GM19395 (cell line): ENCODE data around the gene OGDHL.
A peak's percentile ranks its signal among the peaks of the same experiment; 100 is the strongest.
"Not testable (repeated sequence)": the region's sequence is repeated elsewhere in the genome, so short reads cannot be mapped to it uniquely, and the experiment has no call there.

Experiments
- ATAC-seq: cut with Tn5 transposase; IDR thresholded peaks from one replicate; pipeline ENCODE4 v1.9.1; 2021; ENCODE audit warnings: mild to moderate bottlenecking, moderate library complexity; ENCODE audit not compliant: unreplicated experiment

The OGDHL gene

DNA sequence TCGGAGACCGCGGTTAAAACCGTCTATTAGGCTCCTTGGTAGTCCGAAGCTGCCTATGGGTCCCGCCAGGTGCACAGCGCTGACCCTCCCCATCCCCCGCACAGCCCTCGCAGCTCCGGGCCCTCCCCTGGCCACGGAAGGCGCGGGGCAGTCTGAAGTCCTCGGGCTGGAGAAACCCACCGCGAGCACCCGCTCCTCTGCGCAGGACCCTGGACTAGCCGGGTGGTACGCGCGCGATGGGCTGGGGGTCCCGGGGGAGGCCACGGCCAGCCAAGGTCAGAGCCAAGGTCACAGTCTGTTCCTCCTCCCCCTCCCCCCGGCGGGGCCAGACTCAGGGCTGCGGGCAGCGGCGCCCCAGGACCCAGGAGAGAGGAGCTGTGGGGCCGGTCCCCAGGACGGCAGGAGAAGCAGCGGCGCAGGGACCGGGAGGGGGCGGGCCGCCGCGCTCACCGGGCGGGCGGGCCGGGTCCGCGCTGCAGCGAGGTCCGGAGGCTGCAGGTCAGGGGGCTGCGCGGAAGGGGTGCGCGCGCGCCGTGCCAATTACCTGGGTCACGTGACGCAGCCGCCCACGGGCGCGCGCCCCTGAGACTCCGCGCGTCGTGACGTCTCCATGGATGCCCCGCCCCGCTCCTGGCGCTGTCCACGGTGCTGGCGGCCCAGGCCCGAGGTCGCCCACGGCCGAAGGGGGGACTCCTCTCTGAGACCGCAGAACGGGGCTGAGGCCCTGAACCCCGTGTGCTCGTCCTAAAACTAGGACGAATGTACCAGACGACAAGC is at the start of gene OGDHL:
OGDHL (minus strand) TSS at position 535 of the 777 bp plus-strand sequence. CDS start 3,731 bp downstream, outside the sequence.
- peak; percentile 76 for ATAC-seq

DNA sequence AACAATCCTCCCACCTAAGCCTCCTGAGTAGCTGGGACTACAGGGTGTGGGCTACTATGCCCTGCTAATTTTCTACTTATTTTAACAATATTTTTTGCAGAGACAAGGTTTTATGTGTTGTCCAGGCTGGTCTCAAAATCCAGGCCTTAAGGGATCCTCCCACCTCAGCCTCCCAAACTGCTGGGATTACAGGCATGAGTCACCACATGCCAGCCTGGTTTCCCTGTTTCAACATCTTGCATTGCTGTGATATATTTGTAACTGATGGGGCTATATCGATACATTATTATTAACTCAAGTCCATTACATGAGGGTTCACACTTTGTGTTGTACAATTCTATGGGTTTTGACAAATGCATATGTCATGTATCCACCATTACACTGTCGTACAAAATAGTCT is 41.9 kb upstream of the OGDHL start:
- ATAC-seq: no peak

DNA sequence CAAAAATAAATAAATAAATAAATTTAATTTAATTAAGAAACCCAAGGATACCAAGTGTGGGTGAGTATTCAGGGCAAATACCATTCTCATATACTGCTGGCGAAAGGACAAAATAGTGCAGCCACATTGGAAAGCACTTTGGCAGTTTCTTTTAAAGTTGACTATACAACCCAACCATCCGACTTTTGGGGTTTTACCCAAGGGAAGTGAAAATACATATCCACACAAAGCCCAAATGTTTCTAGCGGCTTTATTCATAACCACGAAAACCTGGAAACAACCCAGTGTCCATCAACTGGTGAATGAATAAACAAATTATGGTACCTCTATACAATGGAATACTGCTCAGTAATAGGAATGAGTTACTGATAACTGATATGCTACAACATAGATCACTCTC is 36.2 kb upstream of the OGDHL start:
- no peak for ATAC-seq

GRCh38 chr10:49791100-49791499 is 29.0 kb upstream of the OGDHL start:
- ATAC-seq: no peak

DNA sequence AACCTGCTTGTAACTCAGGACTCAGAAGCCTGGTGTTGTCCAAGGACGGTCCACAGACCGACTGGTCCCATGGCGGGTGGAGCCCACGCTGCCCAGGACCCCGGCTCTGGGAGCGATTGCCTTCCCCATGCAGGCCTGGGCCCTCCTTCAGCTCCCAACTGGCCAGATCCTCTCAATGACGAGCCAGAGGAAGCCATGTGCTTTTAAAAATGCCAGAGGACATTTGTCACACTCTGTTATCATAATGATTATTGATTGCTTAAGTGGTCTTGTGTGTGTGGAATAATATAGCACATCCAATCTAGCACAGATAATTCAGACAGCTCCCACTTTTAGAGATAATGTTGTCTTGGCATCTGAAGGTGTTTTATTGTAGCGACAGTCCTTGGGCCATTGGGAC is 22.6 kb upstream of the OGDHL start:
- no peak for ATAC-seq

DNA sequence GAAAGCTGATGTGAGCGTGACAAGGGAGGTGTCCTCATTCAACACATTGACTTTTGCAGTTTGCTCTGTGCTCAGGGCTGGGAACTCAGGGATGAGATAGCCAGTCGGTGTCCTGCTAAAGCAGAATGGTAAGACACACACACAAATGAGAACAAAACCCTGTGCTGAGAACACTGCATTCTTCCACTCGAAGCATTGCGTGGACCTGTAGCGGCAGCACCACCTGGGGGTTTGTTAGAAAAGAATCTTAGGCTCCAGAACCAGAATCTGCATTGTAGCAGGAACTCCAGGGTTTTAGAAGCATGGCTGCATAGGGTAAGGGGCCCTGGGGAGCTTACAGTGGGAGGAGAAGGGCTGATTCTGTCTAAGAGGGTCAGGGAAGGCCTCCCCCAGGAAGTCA is 21.5 kb upstream of the OGDHL start:
- no peak for ATAC-seq

- ATAC-seq: no peak
Measured at GRCh38 chr10:49781247-49781646, 19.1 kb upstream of the OGDHL start.

DNA sequence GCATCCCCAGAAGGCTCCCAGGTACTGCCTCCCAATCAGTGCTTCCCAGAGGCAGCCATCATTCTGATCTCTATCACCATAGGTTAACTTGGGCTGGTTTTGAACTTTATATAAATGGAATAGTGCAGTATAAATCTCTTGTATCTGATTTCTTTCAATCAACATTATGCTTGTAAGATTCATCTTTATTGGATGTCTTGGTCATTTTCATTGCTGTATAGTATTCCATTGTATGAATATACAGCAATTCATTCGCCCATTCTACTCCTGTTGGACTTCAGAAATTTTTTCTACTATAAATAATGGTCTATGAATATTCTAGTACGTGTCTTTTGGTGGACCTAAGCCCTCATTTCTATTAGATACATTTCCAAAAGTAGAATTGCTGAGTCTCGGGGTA is 16.1 kb upstream of the OGDHL start:
- ATAC-seq: no peak

DNA sequence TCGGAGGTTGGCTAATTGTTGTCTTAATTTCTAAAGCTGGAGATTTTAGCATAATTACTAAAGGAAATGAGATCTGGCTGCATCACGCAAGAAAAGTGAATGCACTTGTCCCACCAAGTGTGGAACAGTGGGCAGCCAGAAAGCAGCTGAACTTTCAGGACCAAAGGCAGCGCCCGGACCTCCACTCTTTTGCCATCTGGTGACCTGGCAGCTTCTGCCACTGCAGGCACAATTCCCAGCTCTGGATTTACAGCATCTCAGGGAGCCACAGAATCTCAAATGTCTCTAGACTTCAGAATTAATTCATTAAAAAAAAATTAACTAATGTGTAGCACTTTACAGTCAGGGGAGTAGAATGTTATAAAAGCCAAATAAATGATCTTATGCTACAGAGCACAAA is 14.7 kb upstream of the OGDHL start:
- no peak for ATAC-seq

- no peak for ATAC-seq
Measured at GRCh38 chr10:49775014-49775413, 12.9 kb upstream of the OGDHL start.

DNA sequence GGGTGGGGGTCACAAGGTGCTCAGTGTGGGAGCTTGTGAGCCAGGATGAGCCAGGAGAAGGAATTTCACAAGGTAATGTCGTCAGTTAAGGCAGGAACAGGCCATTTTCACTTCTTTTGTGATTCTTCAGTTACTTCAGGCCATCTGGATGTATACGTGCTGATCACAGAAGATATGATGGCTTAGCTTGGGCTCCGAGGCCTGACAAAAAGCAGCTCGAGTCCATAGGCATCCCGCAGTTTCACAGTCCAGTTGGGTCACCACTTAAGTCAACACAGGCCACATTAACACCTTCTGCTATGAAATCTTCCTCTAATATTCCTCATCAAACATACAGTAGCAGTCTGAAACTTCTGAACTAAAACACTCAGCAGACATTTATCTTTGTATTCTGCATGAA is 10.8 kb upstream of the OGDHL start:
- not testable (repeated sequence) for ATAC-seq

DNA sequence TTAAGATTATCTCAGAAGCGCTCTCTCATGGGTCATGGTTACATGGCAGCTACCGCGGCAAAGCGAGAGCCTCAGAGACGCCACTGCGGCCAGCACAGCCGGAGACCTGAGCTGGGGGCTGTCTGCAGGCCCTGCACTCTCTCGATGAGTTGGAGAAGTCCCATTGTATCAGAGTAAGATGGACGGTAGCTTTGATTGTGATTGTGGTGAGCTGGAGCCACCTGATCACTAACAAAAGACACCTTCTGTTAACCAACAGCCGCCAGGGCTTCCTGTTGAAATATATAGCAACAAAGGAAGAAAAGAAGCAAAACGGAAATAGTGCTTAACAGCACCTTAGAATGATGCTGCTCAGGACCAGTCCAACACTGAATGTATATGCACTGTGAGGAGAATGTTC is 8.9 kb upstream of the OGDHL start:
- not testable (repeated sequence) for ATAC-seq

DNA sequence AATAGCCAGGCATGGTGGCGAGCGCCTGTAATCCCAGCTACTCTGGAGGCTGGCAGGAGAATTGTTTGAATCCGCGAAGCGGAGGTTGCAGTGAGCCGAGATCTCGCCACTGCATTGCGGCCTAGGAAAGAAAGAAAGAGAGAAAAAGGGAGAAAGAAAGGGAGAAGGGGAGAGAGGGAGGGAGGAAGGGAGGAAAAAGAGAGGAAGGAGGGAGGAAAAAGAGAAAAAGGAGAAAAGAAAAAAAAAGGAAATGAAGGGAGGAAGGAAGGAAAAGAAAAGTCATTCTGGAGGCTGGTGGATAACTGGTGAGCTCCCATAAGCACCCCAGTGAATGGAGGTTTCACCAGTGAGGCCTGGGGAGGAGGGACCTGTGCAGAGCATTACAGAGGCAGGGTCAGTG is 7.6 kb upstream of the OGDHL start:
- ATAC-seq: no peak

DNA sequence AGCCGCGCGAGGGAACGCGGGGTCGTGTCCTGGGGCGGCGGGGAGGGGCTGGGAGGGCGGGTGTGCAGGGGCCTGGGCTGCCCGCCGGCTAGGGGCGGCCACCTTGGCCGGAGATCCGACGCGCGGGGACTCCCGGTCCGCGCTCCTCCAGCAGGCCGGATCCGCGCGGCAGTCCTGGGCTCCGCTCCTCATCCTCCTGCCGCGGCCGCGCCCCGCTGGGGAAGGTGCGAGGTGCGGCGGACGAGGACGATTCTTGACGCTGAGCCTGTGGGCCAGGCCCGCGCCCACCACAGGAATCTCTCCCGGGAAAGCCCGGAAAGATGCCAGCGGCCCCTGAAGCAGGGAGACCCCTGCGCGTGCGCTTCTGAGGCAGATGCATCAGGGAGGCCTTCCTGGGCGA is 6.6 kb upstream of the OGDHL start:
- no peak for ATAC-seq

DNA sequence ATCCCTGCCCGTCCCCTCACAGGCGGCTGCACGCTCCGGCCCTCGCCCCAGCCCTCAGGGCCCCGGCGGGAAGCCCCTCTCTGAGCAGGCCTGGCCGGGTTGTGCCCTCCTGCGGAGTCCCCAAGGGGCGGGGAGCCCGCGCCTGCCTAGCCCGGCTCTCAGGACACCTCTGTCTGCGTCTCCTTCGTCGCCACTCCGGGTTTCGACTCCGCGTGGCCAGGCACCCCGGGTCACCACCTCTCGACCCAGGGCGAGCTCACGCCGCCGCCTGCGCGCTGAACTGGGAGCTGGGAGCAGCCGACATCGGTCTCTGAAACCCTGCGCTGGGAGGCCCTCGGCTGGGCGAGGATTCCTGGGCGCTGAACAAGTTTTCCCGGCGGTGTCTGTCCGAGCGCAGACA is 6.2 kb upstream of the OGDHL start:
- ATAC-seq: no peak

DNA sequence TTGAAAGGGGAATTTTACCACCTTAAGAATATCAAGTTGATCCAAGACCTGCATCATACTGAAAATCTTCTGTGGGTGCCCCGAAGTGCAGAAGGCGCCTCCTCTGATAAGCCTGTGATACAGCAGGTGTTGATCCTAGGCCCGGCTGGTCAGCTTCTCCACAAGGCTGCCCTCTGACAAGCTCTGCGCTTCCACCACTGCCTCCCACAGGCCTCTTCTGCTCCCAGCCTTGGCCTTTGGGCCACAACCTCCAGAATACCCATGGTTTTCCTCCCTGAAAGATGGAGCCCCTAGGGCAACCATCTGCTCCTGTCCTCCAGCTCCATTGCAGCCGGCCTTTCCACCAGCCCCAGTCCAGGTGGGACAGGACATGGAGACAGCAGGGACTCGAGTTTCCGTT is 5.6 kb upstream of the OGDHL start:
- ATAC-seq: no peak

DNA sequence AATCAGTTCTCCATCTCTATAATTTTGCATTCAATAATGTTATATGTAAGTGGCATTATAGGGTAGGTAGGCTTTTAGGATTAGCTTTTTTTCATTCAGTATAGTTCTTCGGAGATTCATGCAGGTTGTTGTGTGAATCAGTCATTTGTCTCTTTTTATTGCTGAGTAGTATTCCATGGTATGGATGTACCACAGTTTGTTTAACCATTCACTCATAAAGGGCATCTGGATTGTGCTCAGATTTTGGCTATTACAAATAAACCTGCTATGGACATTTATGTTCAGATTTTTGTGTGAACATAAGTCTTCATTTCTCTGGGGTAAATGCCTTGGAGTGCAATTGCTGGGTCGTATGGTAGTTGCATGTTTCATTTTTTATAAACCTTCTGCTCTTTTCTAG is 4.4 kb upstream of the OGDHL start:
- no peak for ATAC-seq

GRCh38 chr10:49762566-49762877 is 399 bp upstream of the OGDHL start:
- no peak for ATAC-seq

GRCh38 chr10:49761201-49761788 is 828 bp downstream of the OGDHL start:
- ATAC-seq: no peak

DNA sequence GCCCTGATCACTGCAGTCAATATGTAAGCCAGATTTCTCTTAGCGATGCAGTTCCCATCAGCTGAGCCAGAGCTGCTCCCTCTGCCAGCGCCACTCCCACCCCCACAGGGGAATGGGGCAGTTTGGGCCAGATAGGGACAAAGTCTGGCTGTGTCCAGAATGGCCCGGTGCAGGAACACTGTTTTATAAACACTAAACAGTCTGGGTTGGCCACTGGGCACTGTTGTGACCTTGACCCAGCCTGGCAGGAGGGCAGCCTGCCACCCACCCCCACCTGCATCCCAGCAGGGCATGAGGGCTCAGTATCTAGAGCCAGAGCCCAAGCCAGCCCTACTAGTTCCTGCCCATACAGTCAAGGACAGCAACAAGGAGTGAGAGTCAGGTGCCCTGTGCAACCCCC is 1.3 kb downstream of the OGDHL start:
- ATAC-seq: no peak

GRCh38 chr10:49759787-49760551 is 2.2 kb downstream of the OGDHL start:
- ATAC-seq: no peak

DNA sequence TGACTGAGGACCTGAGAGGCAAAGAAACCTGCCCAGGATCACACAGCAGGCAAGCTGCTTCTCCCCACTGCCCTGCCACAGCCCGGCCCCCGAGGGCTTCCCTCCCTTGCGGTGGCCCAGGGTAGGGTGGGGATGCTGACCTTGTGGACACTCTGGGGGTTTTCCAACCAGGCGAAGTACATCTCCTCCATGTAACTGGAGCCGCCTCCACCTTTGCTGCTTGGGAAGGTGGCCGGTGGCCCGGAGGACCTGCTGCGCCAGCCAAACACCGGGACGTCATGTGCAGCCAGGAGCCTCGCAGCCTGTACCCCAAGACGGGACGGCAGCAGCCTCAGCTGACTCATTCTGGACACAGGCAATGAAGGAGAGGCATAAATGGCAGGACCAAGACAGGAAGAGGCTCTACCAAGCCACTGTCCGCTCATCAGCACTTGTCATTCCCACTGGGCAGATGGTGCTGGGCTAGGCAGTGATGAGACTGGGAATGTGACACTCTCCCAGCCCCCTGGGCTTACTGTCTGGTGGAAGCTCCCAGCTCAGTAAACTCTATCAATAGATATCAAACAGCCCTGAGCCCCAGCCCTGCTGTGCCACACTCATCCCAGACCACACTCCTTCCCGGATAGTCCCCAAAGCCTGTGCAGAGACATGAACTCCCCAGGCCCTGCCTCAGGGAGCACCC is 3.7 kb downstream of the OGDHL start:
- no peak for ATAC-seq
